Activated T-helper 1 cell treated with anti-CD3 and anti-CD28 coated beads, Interleukin-12 subunit alpha, Interleukin-12 subunit beta, Interleukin-2, Interleukin-4 antibody, amounts not matched to agents 30 ng/mL and 10 ng/mL and 1 ng/mL, durations not matched to agents 14 hours and 24 hours and 36 hours (primary cell): ENCODE measurements around the gene LRRD1. TPM values are rescaled to one million over a fixed set of nuclear protein-coding genes. Genes with fewer than 3 reads are reported as not detected.
"Not testable (repeated sequence)": the region's sequence is repeated elsewhere in the genome, so short reads cannot be mapped to it uniquely, and the experiment has no call there.

Source experiments
- DNase-seq: peaks from one replicate; pipeline ENCODE4 v3.0.0; 2021; ENCODE audit warnings: low spot score
- H3K27ac Mint-ChIP-seq: one replicate; pipeline ENCODE4 v1.8.0; 2021; ENCODE audit warnings: mild to moderate bottlenecking, mixed read lengths
- H3K27me3 Mint-ChIP-seq: one replicate; pipeline ENCODE4 v1.8.0; 2022; ENCODE audit warnings: mild to moderate bottlenecking, moderate library complexity, mixed read lengths; ENCODE audit not compliant: insufficient read depth
- H3K36me3 Mint-ChIP-seq: one replicate; pipeline ENCODE4 v1.8.0; 2021; ENCODE audit warnings: low read depth, mixed read lengths
- H3K4me1 Mint-ChIP-seq: one replicate; pipeline ENCODE4 v1.8.0; 2021; ENCODE audit warnings: low read depth, mixed read lengths
- H3K4me3 Mint-ChIP-seq: one replicate; pipeline ENCODE4 v1.8.0; 2021; ENCODE audit warnings: mild to moderate bottlenecking, moderate library complexity, mixed read lengths
- H3K9me3 Mint-ChIP-seq: one replicate; pipeline ENCODE4 v1.8.0; 2021; ENCODE audit warnings: mixed read lengths
- intact Hi-C: fragments of 100-400 bp; cut with micrococcal nuclease; formaldehyde crosslinking; loops from one replicate; pipeline ENCODE4 v1.15.1; 2024
- total RNA-seq: library from RNA; stranded (reverse); gene quantifications from 2 replicates; pipeline ENCODE4 v1.2.3, GENCODE V29; 2022

Gene LRRD1
- total RNA-seq, 1 donor from 2014 or later = not detected

DNA sequence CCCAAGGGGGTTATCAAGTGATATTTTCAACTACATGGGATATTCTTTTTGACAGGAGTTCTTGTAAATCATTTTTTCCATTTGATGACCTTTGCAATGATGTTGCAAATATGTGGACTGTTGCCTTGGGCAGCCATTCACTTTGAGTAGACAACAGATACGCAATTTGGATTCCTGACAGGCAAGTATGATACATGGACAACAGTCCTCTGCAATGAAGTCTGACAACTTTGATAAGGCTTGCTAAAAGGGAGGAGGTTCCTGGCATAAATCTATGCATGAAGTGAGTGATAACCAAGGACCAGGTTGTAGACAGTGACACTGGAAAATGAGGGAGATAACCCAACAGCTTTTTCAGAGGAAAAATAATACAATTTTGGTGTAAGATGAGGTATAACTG, 17.7 kb downstream of the LRRD1 start:
- DNase-seq = no peak
- no peaks in the 10 kb centered on the region for H3K9me3 Mint-ChIP-seq
- peaks cover 32% of the 10 kb centered on the region for H3K27me3 Mint-ChIP-seq
- no peaks in the 10 kb centered on the region for H3K36me3 Mint-ChIP-seq
- H3K4me3 Mint-ChIP-seq = no peak overlapping the region
- intact Hi-C loops = no loop called here
- peaks cover 6% of the 10 kb centered on the region for H3K4me1 Mint-ChIP-seq
- no peak overlapping the region for H3K27ac Mint-ChIP-seq

GRCh38 chr7:92158660-92159575, 20.0 kb downstream of the LRRD1 start:
- no peak for DNase-seq

GRCh38 chr7:92156990-92157389, 22.0 kb downstream of the LRRD1 start:
- Mint-ChIP-seq H3K27ac (no peak overlapping the region), H3K4me1 (peaks cover 6% of the 10 kb centered on the region), H3K27me3 (peaks cover 18% of the 10 kb centered on the region), H3K9me3 (no peaks in the 10 kb centered on the region), H3K4me3 (no peak overlapping the region), H3K36me3 (no peaks in the 10 kb centered on the region)
- DNase-seq = no peak
- intact Hi-C loops = no loop called here

More at GRCh38 chr7:92158660-92159575, 20.0 kb downstream of the LRRD1 start:
- H3K36me3 Mint-ChIP-seq = no peaks in the 10 kb centered on the region
- peaks cover 26% of the 10 kb centered on the region for H3K27me3 Mint-ChIP-seq
- peaks cover 6% of the 10 kb centered on the region for H3K4me1 Mint-ChIP-seq
- intact Hi-C loops = no loop called here
- H3K27ac Mint-ChIP-seq = no peak overlapping the region
- H3K4me3 Mint-ChIP-seq = no peak overlapping the region
- no peaks in the 10 kb centered on the region for H3K9me3 Mint-ChIP-seq

DNA sequence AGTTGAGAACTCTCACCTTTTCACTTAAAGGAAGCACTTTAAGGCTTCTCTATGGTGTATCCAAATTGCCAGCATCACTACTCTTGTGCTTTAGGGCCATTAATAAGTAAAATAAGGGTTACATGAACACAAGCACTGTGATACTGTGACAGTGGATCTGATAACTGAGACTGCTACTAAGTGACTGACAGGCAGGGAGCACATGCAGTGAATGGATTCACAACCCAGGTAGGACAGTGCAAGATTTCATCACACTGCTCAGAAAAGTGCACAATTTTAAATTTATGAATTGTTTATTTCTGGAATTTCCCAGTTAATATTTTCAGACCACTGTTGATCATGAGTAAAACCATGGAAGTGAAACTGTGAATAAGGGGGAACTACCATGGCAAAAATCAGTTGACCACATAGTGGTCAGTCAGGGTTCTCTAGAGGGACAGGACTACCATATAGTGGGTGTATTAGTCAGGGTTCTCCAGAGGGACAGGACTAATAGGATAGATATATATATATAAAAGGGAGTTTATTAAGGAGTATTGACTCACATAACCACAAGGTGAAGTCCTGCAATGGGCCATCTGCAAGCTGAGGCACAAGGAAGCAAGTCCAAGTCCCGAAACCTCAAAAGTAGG, 23.7 kb downstream of the LRRD1 start:
- no peak for DNase-seq
- Mint-ChIP-seq H3K27ac (no peak overlapping the region), H3K4me1 (peaks cover 6% of the 10 kb centered on the region), H3K4me3 (no peak overlapping the region), H3K9me3 (no peaks in the 10 kb centered on the region), H3K27me3 (peaks cover 14% of the 10 kb centered on the region), H3K36me3 (no peaks in the 10 kb centered on the region)
- intact Hi-C loops = no loop called here

DNA sequence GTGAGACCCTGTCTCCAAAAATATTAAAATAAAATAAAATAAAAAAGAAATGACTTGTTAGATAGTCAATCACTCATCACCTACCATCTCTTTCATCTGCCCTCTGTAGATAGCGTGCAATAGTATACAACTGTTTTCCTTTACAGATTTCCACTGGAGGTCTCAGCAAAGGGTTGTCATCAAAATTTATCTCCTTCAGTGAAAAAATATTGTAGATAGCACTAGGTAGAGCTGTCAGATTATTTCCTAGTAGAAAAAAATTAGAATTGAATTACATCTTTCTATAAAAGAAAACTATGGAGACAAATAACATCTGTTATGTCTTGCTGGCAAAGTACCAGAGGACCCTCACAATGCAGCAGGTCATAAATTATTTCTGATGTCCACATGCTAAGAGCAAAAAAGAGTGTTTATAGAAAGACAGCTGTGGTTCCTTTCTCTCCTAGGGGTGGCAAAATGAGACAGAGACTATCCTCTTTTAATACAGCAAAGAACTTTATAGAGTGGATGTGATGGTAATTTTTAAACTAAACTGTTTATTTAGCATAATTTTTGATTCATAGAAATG, 28.4 kb downstream of the LRRD1 start:
- intact Hi-C loops = no loop called here
- no peaks in the 10 kb centered on the region for H3K4me1 Mint-ChIP-seq
- no peak overlapping the region for H3K27ac Mint-ChIP-seq
- no peaks in the 10 kb centered on the region for H3K36me3 Mint-ChIP-seq
- H3K4me3 Mint-ChIP-seq = no peak overlapping the region
- no peaks in the 10 kb centered on the region for H3K9me3 Mint-ChIP-seq
- DNase-seq = no peak
- peaks cover 10% of the 10 kb centered on the region for H3K27me3 Mint-ChIP-seq

DNA sequence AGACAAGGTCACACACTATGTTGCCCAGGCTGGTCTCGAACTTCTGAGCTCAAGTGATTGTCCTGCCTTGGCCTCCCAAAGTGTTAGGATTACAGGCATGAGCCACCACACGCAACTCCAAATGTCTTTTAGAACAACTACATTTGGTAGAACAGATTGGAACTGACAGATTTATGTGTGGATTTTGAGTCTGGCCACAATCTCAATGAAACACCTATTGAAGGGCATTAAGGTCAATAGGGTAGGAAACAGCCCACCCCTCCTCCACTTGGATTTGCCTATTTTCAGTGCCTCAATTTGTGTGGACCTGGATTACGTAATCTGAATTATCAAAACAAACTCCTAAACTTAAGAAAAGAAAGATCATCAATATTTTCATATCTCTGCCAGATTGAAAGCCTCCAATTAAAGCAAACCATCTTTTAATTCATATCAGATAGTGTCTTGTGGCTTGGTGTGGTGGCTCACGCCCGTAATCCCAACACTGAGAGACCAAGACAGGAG, 29.2 kb downstream of the LRRD1 start:
- intact Hi-C loops = no loop called here
- H3K4me1 Mint-ChIP-seq = no peaks in the 10 kb centered on the region
- no peak overlapping the region for H3K27ac Mint-ChIP-seq
- H3K27me3 Mint-ChIP-seq = peaks cover 10% of the 10 kb centered on the region
- no peaks in the 10 kb centered on the region for H3K36me3 Mint-ChIP-seq
- H3K4me3 Mint-ChIP-seq = no peak overlapping the region
- no peak for DNase-seq
- H3K9me3 Mint-ChIP-seq = no peaks in the 10 kb centered on the region

DNA sequence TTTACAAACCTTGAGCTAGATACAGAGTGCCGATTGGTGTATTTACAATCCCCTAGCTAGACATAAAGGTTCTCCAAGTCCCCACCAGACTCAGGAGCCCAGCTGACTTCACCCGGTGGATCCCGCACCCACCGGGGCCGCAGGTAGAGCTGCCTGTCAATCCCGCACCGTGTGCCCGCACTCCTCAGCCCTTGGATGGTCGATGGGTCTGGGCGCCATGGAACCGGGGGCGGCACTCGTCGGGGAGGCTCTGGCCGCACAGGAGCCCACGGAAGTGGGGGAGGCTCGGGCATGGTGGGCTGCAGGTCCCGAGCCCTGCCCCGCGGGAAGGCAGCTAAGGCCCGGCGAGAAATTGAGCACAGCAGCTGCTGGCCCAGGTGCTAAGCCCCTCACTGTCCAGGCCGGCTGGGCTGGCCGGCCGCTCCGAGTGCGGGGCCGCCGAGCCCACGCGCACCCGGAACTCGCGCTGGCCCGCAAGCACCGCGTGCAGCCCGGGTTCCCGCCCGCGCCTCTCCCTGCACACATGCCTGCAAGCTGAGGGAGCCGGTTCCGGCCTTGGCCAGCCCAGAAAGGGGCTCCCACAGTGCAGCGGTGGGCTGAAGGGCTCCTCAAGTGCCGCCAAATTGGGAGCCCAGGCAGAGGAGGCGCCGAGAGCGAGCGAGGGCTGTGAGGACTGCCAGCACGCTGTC, 35.6 kb downstream of the LRRD1 start:
- DNase-seq, H3K36me3 Mint-ChIP-seq, intact Hi-C loops, H3K27ac Mint-ChIP-seq, H3K4me1 Mint-ChIP-seq, H3K9me3 Mint-ChIP-seq, H3K4me3 Mint-ChIP-seq, H3K27me3 Mint-ChIP-seq: not testable (repeated sequence)

DNA sequence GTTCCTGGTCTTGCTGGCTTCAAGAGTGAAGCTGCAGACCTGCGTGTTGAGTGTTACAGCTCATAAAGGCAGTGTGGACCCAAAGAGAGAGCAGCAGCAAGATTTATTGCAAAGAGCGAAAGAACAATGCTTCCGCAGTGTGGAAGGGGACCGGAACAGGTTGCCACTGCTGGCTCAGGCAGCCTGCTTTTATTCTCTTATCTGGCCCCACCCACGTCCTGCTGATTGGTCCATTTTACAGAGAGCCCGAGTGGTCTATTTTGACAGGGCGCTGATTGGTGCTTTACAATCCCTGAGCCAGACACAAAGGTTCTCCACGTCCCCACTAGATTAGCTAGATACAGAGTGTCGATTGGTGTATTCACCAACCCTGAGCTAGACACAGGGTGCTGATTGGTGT, 36.2 kb downstream of the LRRD1 start:
- intact Hi-C loops, H3K4me1 Mint-ChIP-seq, H3K27me3 Mint-ChIP-seq, H3K27ac Mint-ChIP-seq, H3K36me3 Mint-ChIP-seq, H3K9me3 Mint-ChIP-seq, DNase-seq, H3K4me3 Mint-ChIP-seq: not testable (repeated sequence)

GRCh38 chr7:92141161-92141560, 37.8 kb downstream of the LRRD1 start:
- intact Hi-C loops = no loop called here
- no peak for DNase-seq
- Mint-ChIP-seq H3K9me3 (peaks cover 3% of the 10 kb centered on the region), H3K4me3 (no peak overlapping the region), H3K36me3 (no peaks in the 10 kb centered on the region), H3K27me3 (peaks cover 6% of the 10 kb centered on the region), H3K27ac (no peak overlapping the region), H3K4me1 (no peaks in the 10 kb centered on the region)

DNA sequence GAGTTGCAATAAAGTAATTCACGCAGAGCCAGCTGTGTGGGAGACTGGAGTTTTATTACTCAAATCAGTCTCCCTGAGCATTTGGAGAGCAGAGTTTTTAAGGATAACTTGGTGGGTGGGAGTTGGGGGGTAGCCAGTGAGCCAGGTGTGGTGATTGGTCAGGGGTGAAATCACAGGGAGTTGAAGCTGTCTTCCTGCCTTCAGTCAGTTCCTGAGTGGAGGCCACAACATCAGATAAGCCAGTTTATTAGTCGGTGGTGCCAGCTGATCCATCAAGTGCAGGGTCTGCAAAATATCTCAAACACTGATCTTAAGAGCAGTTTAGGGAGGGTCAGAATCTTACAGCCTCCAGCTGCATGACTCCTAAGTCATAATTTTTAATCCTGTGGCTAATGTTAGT, 41.4 kb downstream of the LRRD1 start:
- DNase-seq = no peak
- no peak overlapping the region for H3K4me3 Mint-ChIP-seq
- peaks cover 6% of the 10 kb centered on the region for H3K27me3 Mint-ChIP-seq
- no peak overlapping the region for H3K27ac Mint-ChIP-seq
- peaks cover 3% of the 10 kb centered on the region for H3K9me3 Mint-ChIP-seq
- H3K4me1 Mint-ChIP-seq = peaks cover 24% of the 10 kb centered on the region
- peaks cover 6% of the 10 kb centered on the region for H3K36me3 Mint-ChIP-seq
- intact Hi-C loops = loop anchor here (10.0 kb wide), 1 partner anchor 1867 kb away; the partner anchor contains the start of gene BET1

GRCh38 chr7:92135052-92135889, 43.7 kb downstream of the LRRD1 start:
- Mint-ChIP-seq H3K27me3 (no peaks in the 10 kb centered on the region), H3K4me3 (peak overlapping the region; percentile 98), H3K27ac (peak overlapping the region; percentile 97), H3K36me3 (peaks cover 17% of the 10 kb centered on the region), H3K9me3 (no peaks in the 10 kb centered on the region), H3K4me1 (peaks cover 44% of the 10 kb centered on the region)
- intact Hi-C loops = loop anchor here (2.0 to 10.0 kb wide), 3 partner anchors 58 to 1870 kb away; partner anchors contain the start of genes BET1 and MTERF1
- DNase-seq = no peak
